GM15510 (cell line): ENCODE data around the gene FASTK.

Experiments used
- POLR2A ChIP-seq: IDR thresholded peaks from 3 replicates; pipeline ENCODE4 v1.6.1; 2011; ENCODE audit warnings: borderline replicate concordance; ENCODE audit not compliant: insufficient read length; ENCODE audit errors: extremely low read depth

Gene FASTK

DNA sequence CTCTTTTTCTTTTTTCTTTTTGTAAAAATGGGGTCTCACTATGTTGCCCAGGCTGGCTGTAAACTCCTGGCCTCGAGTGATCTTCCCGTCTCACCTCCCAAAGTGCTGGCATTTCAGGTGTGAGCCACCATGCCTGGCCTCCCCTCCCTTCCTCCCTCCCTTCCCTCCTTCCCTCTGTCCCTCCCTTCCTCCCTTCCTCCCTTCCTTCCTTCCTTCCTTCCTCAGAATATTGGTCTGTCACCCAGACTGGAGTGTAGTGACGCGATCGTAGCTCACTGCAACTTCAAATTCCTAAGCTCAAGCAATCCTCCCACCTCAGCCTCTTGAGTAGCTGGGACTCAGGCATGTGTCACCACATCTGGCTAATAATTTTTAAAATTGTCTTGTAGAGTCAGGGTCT, 14.1 kb upstream of the FASTK start:
- no peak for TF ChIP-seq POLR2A

DNA sequence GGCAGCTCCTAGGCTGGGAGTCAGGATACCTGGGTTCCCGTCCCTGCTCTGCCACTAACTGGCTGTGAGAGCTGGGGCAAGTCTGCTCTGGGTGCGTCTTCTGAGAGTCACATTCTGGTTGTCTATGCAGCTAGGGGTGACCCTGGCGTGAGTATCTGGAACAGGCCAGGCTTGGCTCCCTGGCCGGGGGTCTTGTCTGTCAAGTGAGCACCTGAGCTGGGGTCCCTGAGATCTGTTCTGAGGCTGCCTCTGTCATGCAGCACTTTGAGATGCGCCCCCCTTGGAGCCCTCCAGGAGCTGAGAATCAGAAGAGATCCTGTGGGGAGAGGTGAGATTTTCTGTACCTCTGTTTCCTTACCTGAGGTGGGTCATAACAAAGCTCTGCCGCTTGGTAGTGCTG, 13.1 kb upstream of the FASTK start:
- no peak for TF ChIP-seq POLR2A

DNA sequence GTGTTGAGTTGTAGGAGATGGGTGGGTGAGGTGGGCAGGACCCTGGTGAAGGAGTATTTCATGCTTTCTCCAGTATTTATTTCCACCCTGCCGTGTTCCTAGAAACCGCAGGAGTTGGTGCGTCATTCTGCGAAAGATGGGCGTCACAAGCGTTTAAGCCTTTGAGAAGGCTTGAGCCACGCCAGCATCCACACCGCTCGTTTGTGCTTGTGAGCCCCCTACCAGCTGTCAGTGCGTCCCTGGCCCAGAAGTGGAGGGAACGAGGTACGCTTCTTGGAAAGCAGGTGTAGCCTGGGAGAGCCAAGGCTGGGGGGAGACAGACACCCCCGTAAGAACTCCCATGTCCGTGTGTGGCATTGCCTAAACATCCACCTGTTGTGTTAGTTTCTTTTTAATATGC, 11.4 kb upstream of the FASTK start:
- TF ChIP-seq POLR2A: no peak

DNA sequence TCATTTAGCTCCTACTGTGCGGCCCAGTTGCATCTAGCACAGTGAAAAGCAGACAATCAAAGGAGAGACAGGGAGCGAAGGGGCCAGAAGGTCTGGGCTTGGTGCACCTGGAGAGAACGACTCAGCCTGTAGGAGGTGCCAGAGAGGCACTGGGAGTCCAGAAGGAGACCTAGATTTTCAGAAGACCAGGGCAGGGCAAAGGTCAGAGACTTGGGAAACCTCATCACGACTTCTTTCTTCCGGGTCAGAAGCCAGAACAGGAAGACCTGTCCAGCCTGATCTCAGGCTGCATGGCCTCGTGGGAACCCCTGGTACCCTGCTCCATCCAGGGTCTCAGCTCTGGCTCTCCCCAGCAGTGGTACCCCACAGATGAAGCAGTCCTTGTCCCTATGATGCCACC, 10.8 kb upstream of the FASTK start:
- no peak for TF ChIP-seq POLR2A

DNA sequence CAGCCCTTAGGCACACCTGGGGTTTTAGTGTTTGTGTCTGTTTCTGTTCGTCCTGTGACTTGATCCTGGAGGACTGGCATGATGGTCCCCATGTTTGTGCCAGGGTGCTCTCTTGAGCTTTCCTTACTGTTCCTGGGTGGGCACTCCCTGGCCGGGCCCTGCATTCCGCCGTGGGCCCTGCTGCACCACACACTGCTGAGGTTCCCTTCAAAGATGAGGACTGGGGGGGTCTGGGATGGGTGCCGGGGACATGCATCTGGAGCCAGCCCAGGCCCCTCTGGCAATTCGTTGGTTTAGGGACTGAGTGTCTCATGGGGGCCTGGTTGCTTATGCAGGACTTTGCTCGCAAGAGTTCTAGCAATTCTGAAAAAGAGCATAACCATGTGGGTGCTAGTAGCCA, 10.4 kb upstream of the FASTK start:
- TF ChIP-seq POLR2A: no peak

DNA sequence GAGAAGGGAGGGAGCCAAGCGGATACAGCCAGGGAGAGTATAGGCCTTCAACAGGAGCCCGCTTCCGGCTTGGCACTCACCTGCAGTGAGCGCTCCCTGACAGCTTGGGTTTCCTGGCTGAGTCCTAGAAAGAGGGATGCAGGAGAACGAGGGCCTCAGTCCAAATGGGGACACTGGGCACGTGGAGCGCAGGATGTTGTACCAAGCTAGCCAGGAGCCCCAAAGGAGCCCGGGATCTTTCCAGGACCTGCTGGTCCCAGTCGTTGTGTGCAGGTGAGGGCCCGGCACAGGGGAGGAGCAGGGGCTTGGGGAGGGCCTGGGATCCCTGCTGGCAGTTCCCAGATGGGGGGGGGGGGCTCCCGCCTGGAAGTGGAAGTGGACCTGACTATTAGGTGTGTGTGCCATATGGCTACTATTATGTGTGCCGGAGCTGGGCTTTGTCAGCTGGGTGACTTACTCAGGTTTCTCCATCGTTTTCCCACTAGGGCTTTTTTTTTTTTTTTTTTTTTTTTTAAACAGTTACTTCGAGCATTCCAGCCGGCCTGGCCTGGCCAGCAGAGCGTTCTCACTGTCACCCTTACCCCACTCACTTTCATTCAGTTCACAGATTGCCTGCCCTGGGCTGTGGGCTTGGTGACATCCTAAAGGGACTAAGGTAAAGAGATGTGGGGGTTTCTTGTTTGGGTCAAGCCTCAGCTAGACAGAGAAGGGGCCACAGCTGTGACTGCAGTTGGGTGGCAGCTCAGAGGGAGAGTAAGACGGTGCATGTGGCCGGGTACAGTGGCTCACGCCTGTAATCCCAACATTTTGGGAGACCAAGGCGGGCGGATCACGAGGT, 9.5 kb upstream of the FASTK start:
- TF ChIP-seq POLR2A: no peak

DNA sequence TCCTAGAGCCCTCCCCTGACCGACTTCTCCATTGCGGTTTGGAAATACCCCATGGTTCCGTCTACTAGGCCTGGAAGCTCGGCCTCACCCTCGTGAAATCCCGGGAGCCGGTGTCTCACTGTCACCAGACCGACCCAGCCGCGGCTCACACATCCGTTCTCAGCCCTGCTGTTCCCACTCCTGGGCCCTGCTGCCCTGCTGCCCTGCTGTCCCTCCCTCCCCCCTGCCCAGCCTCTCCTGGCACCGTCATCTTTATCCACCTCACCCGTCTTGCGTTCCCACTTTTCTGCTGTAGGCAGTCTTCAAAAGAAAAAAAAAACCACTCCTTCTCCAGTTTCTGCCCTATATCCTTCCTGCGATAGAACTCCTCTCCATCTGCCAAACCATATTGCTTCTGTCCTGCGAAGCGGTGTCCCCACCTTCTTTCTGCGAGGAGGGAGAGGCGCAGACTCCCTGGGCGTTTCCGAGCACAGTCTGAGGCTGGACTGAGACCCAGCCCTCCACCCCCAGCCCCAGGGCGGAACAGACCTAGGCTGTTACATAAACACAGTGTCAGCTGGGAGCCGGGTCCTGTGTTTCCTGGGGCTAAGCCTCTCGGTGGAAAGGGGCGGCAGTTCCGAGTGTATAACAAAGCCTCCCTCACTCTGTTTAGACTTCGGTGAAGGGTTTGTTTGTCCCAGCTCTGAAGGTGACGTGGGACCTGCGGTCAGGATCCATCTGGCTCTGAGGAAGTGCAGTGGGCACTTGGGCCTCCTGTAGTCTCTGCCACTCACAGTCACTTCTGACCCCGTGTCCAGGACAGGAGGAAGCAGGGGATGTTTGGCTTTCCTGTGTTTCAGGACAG, 8.5 kb upstream of the FASTK start:
- TF ChIP-seq POLR2A: no peak

DNA sequence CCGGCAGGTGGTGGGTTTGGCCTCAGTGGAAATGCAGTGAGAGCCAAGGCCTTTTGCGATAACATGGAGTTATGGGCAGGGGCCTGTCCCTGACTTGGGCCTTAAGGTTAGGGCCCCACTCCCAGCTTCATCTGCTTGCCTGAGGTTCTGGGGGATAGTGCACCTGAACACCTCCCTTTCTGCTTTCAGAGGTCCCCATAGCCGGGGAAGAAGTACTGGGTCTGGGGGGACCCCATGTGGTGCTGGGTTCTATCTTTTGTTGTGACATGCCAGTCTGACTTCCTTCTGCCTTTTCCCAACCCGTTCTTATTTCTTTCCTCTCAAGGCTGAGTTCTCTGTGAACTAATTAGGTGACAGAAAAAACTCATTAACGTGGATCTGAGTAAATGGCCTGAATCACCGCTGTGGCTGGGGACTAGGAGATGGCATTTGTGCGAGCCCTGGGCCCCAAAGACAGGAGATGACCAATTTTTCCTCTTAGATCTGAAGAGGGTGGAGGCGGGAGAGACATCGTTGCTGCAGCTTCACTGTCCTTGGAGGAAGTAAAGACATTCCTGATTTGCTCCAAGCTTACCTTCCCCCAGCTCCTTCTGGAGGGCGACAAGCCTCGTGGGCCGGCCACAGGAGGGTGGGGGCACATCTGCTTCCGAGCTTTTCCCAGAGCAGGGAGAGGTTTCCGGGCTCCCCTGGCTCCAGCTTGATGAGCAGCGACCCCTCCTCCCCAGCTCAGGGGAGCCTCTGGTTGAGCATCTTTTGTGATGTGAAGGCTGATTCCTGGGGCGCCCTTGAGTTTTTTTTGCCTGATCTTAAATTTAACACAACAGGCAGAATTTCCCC, 7.6 kb upstream of the FASTK start:
- no peak for TF ChIP-seq POLR2A

DNA sequence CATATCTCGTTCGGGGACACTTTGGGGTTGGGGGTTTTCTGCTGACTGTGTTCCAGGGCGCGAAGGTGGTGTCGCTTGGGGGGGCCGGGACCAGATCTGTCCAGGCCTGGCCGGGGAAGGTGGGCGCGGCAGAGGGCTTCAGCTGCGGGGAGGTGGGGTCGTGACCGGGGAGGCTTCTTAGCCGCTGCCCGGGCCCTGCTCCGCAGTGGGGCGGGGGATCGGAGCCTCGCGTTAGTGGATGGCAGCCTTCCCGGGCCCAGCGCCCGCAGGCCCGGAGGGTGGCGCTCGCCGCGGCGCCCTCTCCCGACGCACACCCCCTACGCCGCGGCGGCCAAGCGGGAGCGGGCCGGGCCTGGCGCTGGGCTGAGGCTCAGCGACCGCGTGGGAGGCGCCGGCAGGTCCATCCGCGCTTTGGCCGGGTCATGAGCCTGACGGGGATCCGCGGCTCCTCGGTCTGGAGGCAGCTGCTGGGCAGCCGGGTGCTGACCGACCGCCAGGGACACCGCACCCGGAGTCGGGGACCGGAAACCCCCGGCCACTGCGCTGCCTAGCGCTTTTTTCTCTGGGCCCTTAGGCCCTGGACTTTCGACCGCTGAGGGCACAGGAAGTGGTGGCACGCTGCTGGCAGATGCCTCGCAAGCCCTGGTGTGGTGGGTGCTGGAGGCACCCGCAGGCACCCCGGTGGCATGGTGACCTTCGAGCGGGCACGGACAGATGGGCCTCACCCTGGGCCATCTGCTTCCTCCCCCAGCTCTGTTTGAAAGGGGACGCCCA, 6.8 kb upstream of the FASTK start:
- TF ChIP-seq POLR2A: peak; percentile 33

DNA sequence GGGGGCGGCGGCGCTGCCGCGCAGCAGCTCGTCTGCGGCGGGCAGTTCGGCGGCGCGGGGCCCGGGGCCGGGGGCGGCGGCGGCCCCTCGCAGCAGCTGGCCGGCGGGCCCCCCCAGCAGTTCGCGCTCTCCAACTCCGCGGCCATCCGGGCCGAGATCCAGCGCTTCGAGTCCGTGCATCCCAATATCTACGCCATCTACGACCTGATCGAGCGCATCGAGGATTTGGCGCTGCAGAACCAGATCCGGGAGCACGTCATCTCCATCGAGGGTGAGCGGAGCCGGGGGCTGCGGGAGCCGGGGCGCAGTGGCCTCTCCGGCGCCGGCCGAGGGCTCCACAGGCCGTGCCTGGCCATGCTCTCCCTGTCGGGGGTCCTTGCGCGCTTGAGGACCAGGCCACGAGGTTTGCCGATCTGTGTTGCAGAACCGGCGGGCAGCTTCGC, 6.2 kb upstream of the FASTK start:
- TF ChIP-seq POLR2A: no peak

DNA sequence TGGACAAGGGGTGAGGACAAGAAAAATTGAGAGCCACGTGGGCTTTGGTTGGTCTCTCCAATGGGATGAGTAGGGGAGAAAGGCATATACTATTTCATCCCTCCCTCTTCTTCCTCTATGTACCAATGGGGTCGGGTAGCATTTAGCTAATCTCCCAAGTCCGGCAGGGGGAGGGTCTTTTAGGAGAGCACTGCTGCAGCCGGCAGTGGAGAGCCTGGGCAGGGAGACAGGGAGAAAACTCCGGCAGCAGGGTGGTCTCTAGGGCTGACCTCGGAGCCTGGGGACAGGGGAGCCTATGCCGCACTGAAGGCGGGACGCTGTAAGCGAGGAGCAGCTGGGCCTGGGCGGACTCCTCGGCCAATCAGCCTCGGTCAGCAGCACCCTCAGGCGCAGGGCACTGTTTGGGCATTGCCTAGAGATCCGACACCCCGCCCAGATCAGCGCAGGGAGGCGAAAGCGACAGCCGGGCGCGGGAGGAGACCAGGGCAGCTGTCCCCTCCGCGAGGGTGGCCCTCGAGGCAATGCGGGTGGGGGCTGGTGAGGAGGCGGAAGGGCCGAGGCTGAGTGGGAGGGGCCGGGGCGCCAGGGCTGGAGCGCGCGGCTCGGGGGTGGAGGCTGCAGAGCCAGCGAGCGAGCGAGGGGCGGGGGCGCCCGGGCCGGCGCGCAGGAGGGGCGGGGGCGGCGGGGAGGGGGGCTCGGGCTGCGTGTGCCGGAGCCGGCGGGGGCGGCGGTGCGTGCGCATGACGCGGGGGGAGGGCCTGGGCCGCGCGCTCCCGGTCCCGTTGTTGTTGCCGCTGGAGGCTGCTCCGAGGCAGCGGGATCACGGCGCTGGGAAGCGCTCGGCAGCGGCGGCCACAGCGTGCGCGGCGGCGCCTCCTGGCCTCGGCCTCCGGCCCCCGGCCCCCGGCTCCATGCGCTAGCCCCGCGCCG, 5.3 kb upstream of the FASTK start, which contains the start of gene AGAP3:
AGAP3 (plus strand) TSS at position 785 of the 930 bp plus-strand sequence. CDS start 267 bp downstream, outside the sequence.
- peak; percentile 83 for TF ChIP-seq POLR2A

DNA sequence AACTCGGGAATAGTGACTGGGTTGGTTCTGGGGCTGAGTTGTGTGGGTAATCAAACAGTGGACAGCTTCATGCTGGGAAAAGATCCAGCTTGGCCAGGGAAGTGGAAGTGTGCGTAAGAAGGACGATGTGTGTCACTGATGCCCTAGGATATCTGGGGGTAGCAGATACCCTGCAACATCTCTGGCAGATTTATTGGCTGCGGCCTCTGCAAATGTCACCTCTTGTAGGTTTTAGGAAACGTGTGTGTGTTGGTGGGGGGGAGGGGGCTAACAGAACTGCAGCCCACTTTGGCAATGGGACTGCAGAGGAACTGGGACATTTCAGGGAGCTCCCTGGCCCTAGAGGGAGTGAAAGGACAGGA, 4.7 kb upstream of the FASTK start:
- TF ChIP-seq POLR2A: no peak

DNA sequence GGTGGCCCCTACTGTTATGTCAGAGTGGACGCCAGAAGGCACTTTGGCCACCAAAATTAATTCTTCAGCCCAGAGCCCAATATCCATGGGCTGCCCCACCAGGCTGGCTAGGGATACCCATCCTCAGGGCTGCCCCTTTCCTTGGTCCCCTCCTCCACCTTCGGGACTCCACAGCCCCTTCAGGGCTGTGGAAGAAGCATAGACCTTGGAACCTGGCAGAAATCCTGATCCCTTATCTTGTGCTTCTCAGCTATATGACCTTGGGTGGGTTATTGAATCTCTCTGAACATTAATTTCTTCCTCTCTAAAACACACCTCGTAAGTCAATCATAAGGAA, 3.2 kb upstream of the FASTK start:
- no peak for TF ChIP-seq POLR2A
